NOMO-1 (cell line): ENCODE data around the gene CCDC126.
A peak's percentile ranks its signal among the peaks of the same experiment; 100 is the strongest.
"Not testable (repeated sequence)": the region's sequence is repeated elsewhere in the genome, so short reads cannot be mapped to it uniquely, and the experiment has no call there.

Experiments used
- DNase-seq, 2 experiments: peaks; one replicate each; lab custom pipeline; 2025; ENCODE audit not compliant: unreplicated experiment in 2 of 2; lab: John Stamatoyannopoulos, UW

The CCDC126 gene, protein sequence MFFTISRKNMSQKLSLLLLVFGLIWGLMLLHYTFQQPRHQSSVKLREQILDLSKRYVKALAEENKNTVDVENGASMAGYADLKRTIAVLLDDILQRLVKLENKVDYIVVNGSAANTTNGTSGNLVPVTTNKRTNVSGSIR

DNA sequence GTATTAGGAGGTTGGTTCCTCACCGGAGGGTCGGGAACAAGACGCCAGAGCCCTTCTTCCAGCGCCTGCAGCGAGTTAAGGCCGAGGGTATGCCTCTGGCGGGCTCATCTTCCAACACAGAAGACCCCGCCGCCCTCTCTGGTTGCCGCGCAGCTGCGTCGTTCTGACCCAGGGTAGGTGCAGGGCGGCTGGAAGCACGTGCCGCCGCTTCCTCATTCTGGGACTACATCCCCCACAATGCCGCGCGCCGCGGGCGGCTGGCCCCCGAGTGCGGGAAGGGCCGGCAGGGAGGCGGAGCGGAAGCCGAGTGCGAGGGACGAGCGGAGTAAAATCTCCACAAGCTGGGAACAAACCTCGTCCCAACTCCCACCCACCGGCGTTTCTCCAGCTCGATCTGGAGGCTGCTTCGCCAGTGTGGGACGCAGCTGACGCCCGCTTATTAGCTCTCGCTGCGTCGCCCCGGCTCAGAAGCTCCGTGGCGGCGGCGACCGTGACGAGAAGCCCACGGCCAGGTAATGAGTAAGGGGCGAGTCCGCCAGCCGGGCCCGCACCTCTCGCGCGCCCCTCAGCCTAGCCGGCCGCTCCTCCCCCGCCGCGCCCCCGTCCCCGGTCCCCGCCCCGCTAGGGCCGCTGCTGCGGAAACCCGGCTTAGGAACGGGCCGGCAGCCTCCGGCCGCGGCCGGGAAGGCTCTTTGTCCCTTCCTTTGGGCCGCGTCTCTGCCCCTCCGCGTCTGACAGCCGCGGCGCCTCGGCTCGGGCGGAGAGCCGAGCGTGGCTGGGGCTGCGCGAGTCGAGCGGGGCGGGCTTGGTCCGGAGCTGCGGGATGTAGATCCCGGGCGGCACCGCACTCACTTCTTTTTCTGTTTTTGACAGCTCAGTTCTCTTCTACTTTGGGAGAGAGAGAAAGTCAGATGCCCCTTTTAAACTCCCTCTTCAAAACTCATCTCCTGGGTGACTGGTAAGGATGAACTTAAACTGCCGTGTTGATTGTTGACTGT is at the start of gene CCDC126:
CCDC126 (plus strand) TSS at position 289 of the 998 bp plus-strand sequence. CDS start 13,934 bp downstream, outside the sequence.
- peak; percentile 78 to 91 for DNase-seq

- DNase-seq: no peak
These were observed 49.5 kb upstream of the CCDC126 start for GRCh38 chr7:23547662-23548061.

GRCh38 chr7:23558303-23558702 is 38.9 kb upstream of the CCDC126 start:
- DNase-seq: no peak

- peak; percentile 8 to 32 for DNase-seq
These were observed 26.5 kb upstream of the CCDC126 start for GRCh38 chr7:23570592-23571200.

- DNase-seq: not testable (repeated sequence)
These were observed 15.2 kb upstream of the CCDC126 start for GRCh38 chr7:23581975-23582374.

GRCh38 chr7:23585304-23585703 is 11.9 kb upstream of the CCDC126 start:
- not testable (repeated sequence) for DNase-seq

DNA sequence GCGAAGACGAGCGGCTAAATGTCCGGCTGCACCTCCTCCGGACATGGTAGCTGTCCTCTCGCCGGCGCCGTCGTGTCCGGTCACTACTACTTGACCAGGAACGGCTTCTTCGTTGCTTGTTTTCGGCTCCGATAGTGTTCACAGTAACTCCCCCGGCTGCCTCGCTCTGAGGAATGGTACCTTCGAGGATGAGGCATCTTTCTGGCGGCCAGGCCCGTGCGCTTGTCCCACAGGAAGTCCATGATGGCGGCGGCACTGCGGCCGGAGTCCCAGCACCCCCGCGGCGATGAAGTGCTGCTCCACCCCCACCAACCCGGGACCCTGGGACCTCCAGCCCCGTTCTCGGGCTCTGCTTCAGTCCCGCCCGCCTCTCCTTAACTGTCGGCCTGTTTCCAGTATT is 11.0 kb upstream of the CCDC126 start:
- no peak for DNase-seq

DNA sequence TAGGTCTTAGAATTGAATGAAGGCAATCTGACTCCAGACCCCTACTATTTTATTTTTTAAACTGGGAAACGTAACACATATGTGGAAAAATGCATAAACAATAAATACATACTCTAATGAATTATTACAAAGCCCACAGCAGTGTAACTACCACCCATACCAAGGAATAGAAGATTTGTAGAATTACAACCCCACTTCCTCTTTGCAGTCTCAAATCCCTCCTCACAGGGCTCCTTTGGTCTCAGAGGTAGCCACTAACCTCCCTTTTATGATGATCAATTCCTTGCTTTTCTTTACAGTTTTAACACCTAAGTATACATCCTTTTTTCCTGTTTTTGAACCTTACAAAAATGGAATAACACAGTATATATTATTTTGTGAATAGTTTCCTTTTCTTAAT is 6.7 kb upstream of the CCDC126 start:
- no peak for DNase-seq

DNA sequence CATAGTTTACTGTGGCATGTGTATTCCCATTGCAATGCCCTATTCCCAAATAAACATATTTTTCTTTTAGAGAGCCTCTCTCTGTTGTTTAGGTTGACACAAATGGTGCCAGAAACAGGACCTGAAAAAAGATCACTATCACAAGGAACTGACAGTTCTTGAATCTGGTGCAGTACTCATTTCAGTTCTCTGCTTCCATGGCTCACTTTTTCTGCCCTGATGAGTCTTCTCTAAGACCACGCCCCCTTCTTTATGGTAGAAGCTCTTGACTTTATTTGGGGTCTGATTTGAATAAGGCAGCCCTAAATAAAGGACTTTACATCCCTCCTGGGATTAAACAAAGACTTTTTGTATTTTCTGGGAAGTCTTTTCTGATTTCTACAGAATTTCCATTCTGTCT is 3.5 kb upstream of the CCDC126 start:
- no peak for DNase-seq

DNA sequence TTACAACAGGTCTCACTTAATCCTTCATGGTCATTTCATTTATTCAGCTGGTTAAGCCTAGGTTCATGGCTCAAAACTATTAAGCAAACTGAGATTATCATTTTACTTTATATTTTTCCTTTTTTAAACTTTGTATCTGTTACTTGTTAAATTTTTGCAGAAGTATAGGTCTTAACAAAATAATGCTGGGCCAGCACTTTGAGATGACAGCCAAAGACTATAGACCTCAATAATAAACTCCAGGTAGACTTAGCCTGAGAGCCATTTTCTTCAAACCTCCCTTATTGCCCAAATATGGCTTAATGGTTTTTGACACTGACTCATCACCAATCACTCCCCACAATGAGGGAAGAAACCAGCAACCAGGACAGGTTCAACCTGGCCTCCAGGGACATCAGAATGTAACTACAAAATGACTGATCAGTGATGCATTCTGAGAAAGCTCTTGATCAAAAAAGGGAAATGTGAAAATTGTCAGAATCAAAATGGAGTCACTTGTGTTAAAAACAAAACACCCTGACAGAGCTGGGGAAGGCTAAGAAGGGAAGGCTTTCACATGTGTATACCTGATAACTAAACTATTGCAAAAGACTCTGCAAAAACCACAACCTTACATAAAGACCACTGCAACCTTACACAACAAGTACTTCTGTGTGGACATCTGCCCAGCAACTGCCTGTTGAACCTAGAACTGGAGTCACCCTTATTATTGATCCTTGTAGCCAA is 2.1 kb upstream of the CCDC126 start:
- peak; percentile 46 to 63 for DNase-seq

DNA sequence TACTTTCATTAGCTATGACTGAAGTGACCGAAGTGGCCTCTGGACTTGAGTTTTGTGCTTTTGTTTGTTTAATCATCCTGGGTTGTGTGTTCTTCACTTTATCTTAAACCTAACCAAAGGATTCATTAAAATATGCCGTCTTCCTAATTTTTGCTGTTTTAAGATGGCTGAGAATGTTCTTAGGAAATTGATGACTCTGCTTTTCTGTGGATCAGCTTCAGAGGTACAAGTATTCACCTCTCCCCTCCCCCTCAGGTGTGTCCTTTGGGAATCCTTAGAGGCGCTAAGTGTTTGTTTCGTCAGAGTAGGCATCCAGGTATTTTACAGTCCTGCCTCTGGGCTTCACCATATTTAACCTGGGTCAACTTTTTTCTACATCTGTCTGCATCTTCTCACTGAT is 1.1 kb downstream of the CCDC126 start:
- no peak for DNase-seq

DNA sequence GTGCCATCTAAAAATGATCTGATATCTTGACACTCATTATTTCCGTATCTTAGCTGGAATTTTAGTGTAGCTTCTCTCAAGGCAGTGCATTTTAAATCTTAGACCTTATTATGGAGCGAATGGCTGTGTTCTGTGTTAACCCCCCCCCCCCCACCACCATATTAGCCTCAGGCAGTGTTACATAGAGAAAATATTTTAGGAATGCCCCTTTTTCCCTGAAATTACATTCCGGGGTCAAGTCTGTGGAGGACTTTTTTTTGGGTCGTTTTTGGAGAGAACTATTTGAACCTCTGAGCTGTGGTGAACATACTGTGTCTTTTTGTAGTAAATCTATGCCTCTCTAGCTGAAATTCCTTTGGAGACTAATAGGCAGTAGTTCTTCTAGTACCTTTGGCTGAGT is 3.1 kb downstream of the CCDC126 start:
- no peak for DNase-seq

- DNase-seq: no peak
These were observed 6.6 kb downstream of the CCDC126 start for GRCh38 chr7:23603632-23604295.

- no peak for DNase-seq
These were observed 7.1 kb downstream of the CCDC126 start for GRCh38 chr7:23604296-23604640.

GRCh38 chr7:23607130-23607529 is 9.9 kb downstream of the CCDC126 start:
- no peak for DNase-seq

DNA sequence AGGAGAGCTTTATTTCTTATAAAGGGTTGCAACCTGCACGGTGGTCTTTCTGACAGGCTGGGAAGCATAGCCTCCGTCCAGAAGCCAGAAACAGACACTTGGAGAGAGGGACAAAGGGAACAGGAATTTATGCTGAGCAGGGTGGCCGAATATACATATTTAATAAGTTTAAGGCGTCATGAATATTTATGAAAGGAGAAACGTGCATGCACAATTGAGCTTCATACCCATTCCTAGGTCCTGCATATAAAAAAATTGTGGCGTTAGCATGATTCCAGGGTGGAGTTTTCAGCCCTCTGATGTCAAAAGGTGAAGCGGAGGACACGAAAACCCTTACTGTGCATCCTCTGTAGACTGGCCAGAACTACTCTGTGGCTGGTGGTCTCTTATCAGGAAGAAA is 10.7 kb downstream of the CCDC126 start:
- DNase-seq: no peak

DNA sequence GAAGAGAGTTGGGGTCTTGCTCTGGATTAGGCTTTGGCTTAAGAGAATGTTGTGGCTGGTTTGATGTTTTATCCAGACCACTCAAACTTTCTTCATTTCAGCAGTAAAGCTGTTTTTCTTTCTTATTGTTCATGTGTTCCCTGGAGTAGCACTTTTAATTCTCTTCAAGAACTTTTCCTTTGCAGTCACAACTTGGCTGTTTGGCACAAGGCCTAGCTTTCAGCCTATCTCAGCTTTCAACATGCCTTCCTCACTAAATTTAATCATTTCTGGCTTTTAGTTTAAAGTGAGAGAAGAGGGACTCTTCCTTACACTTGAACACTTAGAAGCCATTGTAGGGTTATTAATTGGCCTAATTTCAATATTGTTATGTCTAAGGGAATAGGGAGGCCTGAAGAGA is 18.1 kb downstream of the CCDC126 start:
- no peak for DNase-seq

DNA sequence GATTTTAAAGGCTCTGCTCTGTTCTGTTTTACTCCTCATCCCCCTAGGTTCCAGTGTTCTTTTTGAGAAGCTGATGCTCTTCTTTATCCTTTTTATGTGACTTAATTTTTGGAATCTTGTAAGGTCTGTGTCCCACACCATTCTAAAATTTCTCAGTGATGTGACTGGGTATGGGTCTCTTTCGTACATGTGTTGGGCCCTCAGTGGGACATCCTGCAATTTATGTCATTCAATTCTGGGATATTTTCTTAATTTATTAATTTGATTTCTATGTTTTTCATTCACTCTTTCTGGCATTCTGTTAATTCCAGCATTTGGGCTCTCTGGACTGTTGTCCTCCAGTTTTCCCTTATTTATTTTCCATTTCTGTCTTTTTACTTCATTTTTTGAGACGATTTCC is 19.4 kb downstream of the CCDC126 start:
- DNase-seq: no peak

- no peak for DNase-seq
These were observed 20.3 kb downstream of the CCDC126 start for GRCh38 chr7:23617482-23617881.

DNA sequence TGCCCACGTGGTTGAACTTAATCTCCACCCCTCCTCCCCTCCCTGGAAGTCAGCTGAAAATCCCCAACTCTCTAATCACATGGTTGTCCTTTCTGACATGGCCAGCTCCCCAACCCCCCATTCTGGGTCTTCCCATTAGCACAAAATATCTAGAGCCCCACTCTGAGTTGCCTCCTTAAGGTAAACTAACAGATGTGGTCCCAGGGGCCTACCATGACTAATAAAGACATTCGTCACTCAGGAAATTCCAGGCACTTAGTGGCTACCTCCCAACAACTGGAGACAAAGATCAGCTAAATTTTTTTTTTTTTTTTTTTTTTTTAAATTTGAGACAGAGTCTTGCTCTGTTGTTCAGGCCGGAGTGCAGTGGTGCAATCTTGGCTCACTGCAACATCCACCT is 21.1 kb downstream of the CCDC126 start:
- DNase-seq: no peak

DNA sequence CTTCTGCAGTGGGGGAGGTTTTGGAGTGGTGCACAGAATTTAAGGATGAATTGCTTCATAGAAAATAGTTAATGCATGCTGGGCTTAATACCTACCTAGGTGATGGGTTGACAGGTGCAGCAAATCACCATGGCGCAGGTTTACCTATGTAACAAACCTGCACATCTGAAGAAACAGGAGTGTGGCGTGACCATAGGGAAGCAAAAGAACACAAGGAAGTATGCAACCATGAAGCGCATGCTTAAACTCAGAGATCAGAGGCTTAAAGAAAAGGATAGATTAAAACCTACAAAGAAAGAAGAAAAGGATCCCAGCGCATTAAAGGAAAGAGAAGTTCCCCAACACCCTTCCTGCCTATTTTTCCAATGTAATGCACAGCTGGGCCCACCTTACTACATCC is 22.0 kb downstream of the CCDC126 start:
- DNase-seq: no peak
